GM19239 (cell line): Measurements from ENCODE around the gene TDRD5.
"Not testable (repeated sequence)": the region's sequence is repeated elsewhere in the genome, so short reads cannot be mapped to it uniquely, and the experiment has no call there.

Source experiments
- DNase-seq: peaks from one replicate; pipeline ENCODE4 v3.0.0; 2011; ENCODE audit warnings: low spot score; ENCODE audit not compliant: insufficient read length
- FAIRE-seq: peaks from 2 replicates; lab custom pipeline; 2011; peaks lifted over from hg19 to GRCh38; lab: Jason Lieb, UNC

Gene TDRD5

GRCh38 chr1:179599623-179600249, 8.1 kb downstream of the TDRD5 start:
- FAIRE-seq (no peak), DNase-seq (no peak)

DNA sequence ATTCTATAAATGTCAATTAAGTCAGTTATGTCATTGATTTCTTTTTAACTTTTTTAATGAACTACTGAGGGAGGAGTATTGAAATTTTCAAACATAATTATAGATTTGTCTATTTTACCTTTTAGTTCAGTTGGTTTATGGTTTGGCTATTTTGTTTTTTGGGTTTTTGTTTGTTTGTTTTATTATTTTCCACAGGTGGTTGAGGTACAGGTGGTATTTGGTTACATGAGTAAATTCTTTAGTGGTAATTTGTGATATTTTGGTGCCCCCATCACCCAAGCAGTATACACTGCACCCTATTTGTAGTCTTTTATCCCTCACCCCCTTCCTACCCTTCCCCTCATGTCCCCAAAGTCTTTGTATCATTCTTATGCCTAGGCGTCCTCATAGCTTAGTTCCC, 9.5 kb downstream of the TDRD5 start:
- DNase-seq (no peak), FAIRE-seq (no peak)

- FAIRE-seq = no peak
- DNase-seq = no peak
These were observed 20.7 kb downstream of the TDRD5 start for GRCh38 chr1:179612361-179612760.

- peak; percentile 21 for FAIRE-seq
These were observed 39.1 kb downstream of the TDRD5 start for GRCh38 chr1:179630719-179631118.

GRCh38 chr1:179632868-179633267, 41.2 kb downstream of the TDRD5 start:
- DNase-seq (no peak), FAIRE-seq (no peak)

More at GRCh38 chr1:179630719-179631118, 39.1 kb downstream of the TDRD5 start:
- DNase-seq = no peak

- FAIRE-seq (no peak), DNase-seq (no peak)
These were observed 45.7 kb downstream of the TDRD5 start for GRCh38 chr1:179637211-179637860.

- FAIRE-seq = no peak
These were observed 69.4 kb downstream of the TDRD5 start for GRCh38 chr1:179661018-179661417.

GRCh38 chr1:179663810-179664209, 72.2 kb downstream of the TDRD5 start:
- no peak for FAIRE-seq
- no peak for DNase-seq

More at GRCh38 chr1:179661018-179661417, 69.4 kb downstream of the TDRD5 start:
- no peak for DNase-seq

DNA sequence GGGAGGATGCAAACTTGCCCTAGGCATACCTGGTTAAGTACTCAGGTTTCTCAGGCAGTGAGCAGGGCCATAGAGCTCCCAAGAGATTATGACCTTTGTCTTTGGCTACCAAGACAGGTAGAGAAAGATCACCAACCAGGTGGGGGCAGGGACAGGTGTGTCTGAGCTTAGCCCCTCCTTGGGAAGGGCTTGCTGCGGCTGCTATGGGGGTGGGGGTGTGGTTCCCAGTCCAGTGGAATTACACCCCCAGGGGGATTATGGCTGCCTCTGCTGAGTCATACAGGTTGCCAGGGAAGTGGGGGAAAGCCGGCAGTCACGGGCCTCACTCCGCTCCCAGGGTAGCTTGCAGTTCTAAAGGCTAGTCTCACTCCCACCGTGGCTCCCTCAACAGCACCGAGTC, 86.2 kb downstream of the TDRD5 start:
- DNase-seq = no peak
- no peak for FAIRE-seq

DNA sequence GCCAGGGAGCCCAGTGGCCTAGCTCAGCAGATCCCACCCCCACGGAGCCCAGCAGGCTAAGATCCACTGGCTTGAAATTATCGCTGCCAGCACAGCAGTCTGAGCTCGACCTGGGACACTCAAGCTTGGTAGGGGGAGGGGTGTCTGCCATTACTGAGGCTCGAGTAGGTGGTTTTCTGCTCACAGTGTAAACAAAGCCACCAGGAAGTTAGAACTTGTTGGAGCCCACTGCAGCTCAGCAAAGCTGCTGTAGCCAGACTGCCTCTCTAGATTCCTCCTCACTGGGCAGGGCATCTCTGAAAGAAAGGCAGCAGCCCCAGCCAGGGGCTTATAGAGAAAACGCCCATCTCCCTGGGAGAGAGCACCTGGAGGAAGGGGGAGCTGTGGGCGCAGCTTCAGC, 102.9 kb downstream of the TDRD5 start:
- not testable (repeated sequence) for DNase-seq, FAIRE-seq

GRCh38 chr1:179702946-179703539, 111.4 kb downstream of the TDRD5 start:
- no peak for FAIRE-seq

GRCh38 chr1:179706339-179706941, 114.8 kb downstream of the TDRD5 start:
- DNase-seq (peak; percentile 28), FAIRE-seq (peak; percentile 91)

More at GRCh38 chr1:179702946-179703539, 111.4 kb downstream of the TDRD5 start:
- DNase-seq = no peak

DNA sequence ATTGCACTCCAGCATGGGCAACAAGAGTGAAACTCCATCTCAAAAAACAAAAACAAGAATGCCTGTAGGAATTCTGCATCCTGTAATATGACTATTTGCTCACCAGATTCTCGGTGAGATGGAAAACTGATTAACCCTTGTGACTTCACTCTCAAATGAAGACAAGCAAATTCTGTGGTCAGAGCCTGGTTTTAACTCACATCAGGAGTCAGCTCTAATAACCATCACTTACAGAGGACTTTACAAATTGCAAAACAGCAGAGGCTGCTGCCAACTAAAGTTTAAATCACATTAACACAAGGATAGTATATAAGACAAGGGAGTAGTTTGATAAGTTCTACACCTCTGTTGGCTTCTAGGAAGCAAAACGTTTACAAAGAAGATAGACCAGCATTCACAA, 115.8 kb downstream of the TDRD5 start:
- DNase-seq = no peak
- no peak for FAIRE-seq

DNA sequence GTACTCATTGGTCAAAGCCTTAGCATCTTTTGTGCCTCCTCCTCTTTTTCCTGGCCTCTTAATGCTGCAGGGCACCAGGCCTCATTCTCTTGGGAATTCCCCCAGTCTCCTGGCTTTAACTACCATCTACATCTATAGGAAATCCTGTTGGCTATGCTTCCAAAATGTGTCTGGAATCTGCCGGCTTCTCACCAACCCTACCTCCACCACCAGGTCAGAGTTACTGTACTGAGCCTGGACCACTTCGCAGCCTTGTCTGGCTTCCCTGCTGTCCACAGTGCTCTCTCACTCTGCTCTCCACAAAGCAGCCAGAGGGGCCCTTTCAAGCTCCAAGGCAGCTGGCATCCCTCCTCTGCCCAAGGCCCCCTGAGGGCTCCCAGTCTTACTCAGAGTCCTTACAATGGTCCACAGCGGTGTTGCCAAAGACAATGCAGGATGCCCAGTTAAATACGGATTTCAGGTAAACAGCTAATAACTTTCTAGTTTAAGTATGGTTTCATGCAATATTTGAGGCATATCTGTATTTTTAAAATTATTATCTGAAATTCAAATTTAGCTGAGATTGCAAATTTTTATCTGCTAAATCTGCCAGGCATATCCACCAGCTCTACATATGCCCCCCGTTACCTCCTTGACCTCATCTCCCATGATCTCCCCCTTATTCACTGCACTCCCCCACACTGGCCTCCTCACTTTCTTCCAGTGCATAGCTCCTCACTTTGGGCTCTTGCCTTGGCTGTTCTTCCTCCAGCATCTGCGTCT, 117.0 kb downstream of the TDRD5 start:
- FAIRE-seq = no peak
- DNase-seq = no peak

DNA sequence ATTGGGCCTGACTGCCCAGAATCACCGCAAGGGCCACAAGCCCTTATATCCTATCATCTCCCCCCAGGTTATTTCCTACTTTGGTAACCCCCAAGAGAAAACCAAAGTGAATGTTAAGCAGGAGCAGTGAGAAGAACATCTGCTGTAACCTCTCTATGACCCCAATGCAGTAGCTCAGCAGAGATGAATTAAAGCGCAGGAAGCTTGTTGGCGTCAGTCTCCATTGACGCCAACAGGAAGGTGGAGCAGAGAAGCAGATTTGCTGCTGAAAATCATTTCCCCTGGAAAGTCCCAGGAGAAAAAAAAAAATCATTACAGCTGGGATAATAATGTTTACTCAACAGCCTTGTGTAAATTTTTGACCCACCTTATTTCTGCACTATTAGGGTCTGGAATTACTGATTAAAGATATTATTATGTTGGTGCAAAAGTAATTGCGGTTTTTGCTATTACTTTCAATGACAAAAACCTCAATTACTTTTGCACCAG, 118.3 kb downstream of the TDRD5 start:
- DNase-seq = no peak
- FAIRE-seq = peak; percentile 57

DNA sequence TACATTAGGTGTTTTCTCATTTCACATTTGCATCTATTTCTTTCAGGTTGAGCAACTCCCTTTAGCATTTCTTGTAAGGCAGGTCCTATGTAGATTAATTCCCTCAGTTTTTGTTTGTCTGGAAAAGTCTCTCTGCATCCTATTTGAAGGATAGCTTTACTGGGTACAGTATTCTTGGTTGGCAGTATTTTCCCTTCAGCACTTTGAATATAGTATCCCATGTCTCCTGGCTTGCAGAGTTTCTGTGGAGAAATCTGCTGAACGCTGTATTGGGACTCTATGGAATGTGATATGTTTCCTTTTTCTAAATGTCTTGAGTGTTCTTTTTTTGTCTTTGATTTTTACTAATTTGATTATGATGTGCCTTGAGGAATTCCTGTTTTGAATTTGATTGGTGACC, 122.5 kb downstream of the TDRD5 start:
- no peak for FAIRE-seq
- no peak for DNase-seq

- DNase-seq (no peak), FAIRE-seq (no peak)
These were observed 123.0 kb downstream of the TDRD5 start for GRCh38 chr1:179714623-179715022.

- DNase-seq (no peak), FAIRE-seq (no peak)
These were observed 127.6 kb downstream of the TDRD5 start for GRCh38 chr1:179719272-179719671.

GRCh38 chr1:179728271-179728670, 136.6 kb downstream of the TDRD5 start:
- DNase-seq (no peak), FAIRE-seq (no peak)

DNA sequence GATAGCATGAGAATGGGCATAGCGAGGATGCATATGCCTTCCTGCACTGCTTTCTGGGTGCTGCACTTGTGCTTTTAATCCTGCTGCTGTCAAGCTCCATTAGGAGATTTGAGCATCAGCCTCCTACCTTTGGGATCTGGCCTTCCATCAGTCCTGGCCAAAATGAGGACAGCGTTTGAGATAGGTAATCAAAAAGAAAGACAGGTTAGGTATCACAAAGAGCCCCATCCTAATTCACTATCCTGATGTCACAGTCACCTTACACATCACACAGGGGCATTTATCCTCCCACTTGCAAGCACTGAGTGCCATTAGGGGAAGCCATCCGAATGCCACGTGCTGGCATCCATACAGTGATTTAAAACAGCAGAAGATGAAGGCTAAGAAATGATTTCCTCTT, 138.2 kb downstream of the TDRD5 start:
- FAIRE-seq (no peak), DNase-seq (no peak)
